Osteoblast (primary cell): Measurements from ENCODE around the gene FLNC. TPM values are rescaled to one million over a fixed set of nuclear protein-coding genes. Genes with fewer than 3 reads are reported as not detected.

Source experiments
- DNase-seq: peaks from one replicate; pipeline ENCODE4 v3.0.0; 2011; ENCODE audit warnings: low spot score, mixed read lengths; ENCODE audit not compliant: insufficient read length; ENCODE audit errors: missing footprints
- H2AFZ ChIP-seq: 2 replicates; pipeline ENCODE4 v1.6.0; 2011; ENCODE audit warnings: mild to moderate bottlenecking, low read length
- H3K27ac ChIP-seq: 2 replicates; pipeline ENCODE4 v1.5.1; 2011; ENCODE audit warnings: mild to moderate bottlenecking, low read depth, low read length, moderate library complexity
- H3K27me3 ChIP-seq: 2 replicates; pipeline ENCODE4 v1.6.0; 2012; ENCODE audit warnings: mild to moderate bottlenecking, control low read depth, inconsistent platforms, low read length, moderate library complexity; ENCODE audit not compliant: insufficient read depth
- H3K36me3 ChIP-seq: 2 replicates; pipeline ENCODE4 v1.5.1; 2011; ENCODE audit warnings: mild to moderate bottlenecking, low read length, control low read depth, moderate library complexity; ENCODE audit not compliant: insufficient read depth
- H3K4me1 ChIP-seq: 2 replicates; pipeline ENCODE4 v1.5.1; 2011; ENCODE audit warnings: mild to moderate bottlenecking, low read length, control low read depth, moderate library complexity; ENCODE audit not compliant: insufficient read depth
- H3K4me2 ChIP-seq: 2 replicates; pipeline ENCODE4 v1.6.0; 2011; ENCODE audit warnings: mild to moderate bottlenecking, low read length; ENCODE audit not compliant: insufficient read depth
- H3K4me3 ChIP-seq: fragments of 200-600 bp; sonication (generic); 3 replicates; pipeline ENCODE4 v1.5.1; 2012; ENCODE audit warnings: mild to moderate bottlenecking, low read length, inconsistent platforms; ENCODE audit not compliant: insufficient read depth
- H3K79me2 ChIP-seq: 2 replicates; pipeline ENCODE4 v1.6.0; 2012; ENCODE audit warnings: mild to moderate bottlenecking, low read length, control low read depth, inconsistent platforms; ENCODE audit not compliant: insufficient read depth
- H3K9me3 ChIP-seq: 2 replicates; pipeline ENCODE4 v1.5.1; 2011; ENCODE audit warnings: low read depth, low read length, control low read depth
- H4K20me1 ChIP-seq: 2 replicates; pipeline ENCODE4 v1.6.0; 2012; ENCODE audit warnings: mild to moderate bottlenecking, low read length, control low read depth; ENCODE audit not compliant: insufficient read depth
- total RNA-seq: library from RNA; depleted of rRNA; stranded (reverse); fragments of >200 nt; gene quantifications from 2 replicates; pipeline ENCODE4 v1.2.3, GENCODE V29; 2012
- TF ChIP-seq, protein P1 (sequence below): IDR thresholded peaks from 2 replicates; pipeline ENCODE4 v1.5.1; 2011; ENCODE audit warnings: mild to moderate bottlenecking, low read depth, low read length, moderate library complexity; ENCODE audit errors: extremely low read depth

FLNC gene
- total RNA-seq, 1 donor = 130 TPM

- H3K27ac ChIP-seq = peak overlapping the region; percentile 84
Observed at GRCh38 chr7:128835790-128836641, 5.8 kb downstream of the FLNC start.

DNA sequence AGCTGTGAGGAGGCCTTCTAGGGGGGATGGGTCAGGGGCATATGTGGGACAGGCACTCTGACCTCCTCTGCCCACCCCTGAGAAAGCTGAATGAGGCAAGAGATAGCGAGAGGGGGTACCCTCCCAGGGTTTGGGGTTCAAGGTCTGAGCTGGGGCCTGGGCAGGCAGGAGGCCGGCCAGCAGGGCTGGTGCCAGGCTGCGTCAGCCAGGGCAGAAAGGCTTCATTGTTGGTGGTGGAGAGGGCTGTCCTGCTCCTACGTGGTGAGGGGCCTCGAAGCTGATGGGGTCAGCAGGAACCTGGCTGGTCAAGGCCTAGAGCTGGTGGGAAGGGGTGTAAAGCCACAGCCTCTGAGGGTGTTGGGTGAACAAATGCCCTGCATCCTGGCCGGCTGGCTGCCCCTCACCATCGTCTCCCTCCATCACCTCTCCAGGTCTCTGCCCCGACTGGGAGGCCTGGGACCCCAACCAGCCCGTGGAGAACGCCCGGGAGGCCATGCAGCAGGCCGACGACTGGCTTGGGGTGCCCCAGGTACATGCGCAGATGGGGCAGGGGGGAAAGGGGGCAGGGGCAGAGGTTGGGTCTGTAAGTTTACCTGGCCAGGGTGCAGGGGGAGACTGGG lies 6.6 kb downstream of the FLNC start:
- DNase-seq = peak; percentile 84
- no peaks in the 10 kb centered on the region for H3K27me3 ChIP-seq
- no peak overlapping the region for H3K4me3 ChIP-seq
- no peak overlapping the region for H2AFZ ChIP-seq
- H3K4me1 ChIP-seq = peaks cover 48% of the 10 kb centered on the region
- TF ChIP-seq, protein P1, sequence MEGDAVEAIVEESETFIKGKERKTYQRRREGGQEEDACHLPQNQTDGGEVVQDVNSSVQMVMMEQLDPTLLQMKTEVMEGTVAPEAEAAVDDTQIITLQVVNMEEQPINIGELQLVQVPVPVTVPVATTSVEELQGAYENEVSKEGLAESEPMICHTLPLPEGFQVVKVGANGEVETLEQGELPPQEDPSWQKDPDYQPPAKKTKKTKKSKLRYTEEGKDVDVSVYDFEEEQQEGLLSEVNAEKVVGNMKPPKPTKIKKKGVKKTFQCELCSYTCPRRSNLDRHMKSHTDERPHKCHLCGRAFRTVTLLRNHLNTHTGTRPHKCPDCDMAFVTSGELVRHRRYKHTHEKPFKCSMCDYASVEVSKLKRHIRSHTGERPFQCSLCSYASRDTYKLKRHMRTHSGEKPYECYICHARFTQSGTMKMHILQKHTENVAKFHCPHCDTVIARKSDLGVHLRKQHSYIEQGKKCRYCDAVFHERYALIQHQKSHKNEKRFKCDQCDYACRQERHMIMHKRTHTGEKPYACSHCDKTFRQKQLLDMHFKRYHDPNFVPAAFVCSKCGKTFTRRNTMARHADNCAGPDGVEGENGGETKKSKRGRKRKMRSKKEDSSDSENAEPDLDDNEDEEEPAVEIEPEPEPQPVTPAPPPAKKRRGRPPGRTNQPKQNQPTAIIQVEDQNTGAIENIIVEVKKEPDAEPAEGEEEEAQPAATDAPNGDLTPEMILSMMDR = no peak
- H3K36me3 ChIP-seq = peaks cover 72% of the 10 kb centered on the region
- peaks cover 78% of the 10 kb centered on the region for H4K20me1 ChIP-seq
- H3K9me3 ChIP-seq = no peaks in the 10 kb centered on the region
- peaks cover 82% of the 10 kb centered on the region for H3K79me2 ChIP-seq
- H3K27ac ChIP-seq = peak overlapping the region; percentile 84
- peak overlapping the region; percentile 34 for H3K4me2 ChIP-seq

More at GRCh38 chr7:128835790-128836641, 5.8 kb downstream of the FLNC start:
- Histone ChIP-seq H3K36me3 (peaks cover 64% of the 10 kb centered on the region), H2AFZ (no peak overlapping the region), H4K20me1 (peaks cover 77% of the 10 kb centered on the region), H3K9me3 (no peaks in the 10 kb centered on the region), H3K27me3 (no peaks in the 10 kb centered on the region), H3K4me3 (peak overlapping the region; percentile 29), H3K79me2 (peaks cover 90% of the 10 kb centered on the region), H3K4me1 (peaks cover 44% of the 10 kb centered on the region), H3K4me2 (peak overlapping the region; percentile 40)
- TF ChIP-seq, protein P1 = no peak
- peak; percentile 99 for DNase-seq

DNA sequence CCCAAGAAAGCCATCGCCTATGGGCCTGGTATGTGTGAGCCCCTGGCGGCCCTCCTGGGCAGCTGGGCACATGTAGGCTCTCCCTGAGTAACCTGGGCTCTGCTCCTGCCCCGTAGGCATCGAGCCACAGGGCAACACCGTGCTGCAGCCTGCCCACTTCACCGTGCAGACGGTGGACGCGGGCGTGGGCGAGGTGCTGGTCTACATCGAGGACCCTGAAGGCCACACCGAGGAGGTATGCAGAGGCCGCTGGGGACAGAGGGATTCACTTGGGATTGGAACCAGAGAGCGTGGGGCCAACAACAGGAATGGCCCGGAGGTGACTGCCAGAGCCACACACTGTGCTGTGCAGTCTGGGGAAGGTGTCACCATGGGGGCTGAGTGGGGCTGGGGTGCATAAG lies 7.3 kb downstream of the FLNC start:
- Histone ChIP-seq H3K4me1 (peaks cover 44% of the 10 kb centered on the region), H3K27me3 (no peaks in the 10 kb centered on the region), H4K20me1 (peaks cover 79% of the 10 kb centered on the region), H3K27ac (peak overlapping the region; percentile 37), H3K4me3 (no peak overlapping the region), H3K4me2 (no peak overlapping the region), H3K9me3 (no peaks in the 10 kb centered on the region), H3K36me3 (peaks cover 78% of the 10 kb centered on the region), H3K79me2 (peaks cover 75% of the 10 kb centered on the region), H2AFZ (no peak overlapping the region)
- TF ChIP-seq, protein P1 = no peak
- DNase-seq = peak; percentile 65
